NCI-H2081 (cell line): ENCODE measurements around the gene NAGPA.

Experiments used
- DNase-seq, 2 experiments: peaks; one replicate each; lab custom pipeline; 2025; lab: John Stamatoyannopoulos, UW

The NAGPA gene

DNA sequence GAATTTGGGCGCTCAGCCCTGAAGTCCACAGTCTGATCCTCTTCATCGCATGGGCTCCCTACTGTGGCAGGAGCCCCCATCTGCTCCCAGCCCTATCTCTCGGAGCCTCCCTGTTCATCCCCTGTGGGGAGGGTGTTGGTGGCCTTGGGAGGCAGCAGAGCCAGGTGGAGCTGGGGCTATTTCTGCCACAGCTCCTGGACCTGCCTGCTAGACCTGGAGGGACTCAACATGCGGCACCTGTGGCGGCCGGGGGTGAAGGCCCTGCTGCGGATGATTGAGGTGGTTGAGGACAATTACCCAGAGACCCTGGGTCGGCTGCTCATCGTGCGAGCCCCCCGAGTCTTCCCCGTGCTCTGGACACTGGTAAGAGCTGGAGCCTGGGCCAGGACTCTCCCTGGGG is 30.5 kb downstream of the NAGPA start:
- no peak for DNase-seq

DNA sequence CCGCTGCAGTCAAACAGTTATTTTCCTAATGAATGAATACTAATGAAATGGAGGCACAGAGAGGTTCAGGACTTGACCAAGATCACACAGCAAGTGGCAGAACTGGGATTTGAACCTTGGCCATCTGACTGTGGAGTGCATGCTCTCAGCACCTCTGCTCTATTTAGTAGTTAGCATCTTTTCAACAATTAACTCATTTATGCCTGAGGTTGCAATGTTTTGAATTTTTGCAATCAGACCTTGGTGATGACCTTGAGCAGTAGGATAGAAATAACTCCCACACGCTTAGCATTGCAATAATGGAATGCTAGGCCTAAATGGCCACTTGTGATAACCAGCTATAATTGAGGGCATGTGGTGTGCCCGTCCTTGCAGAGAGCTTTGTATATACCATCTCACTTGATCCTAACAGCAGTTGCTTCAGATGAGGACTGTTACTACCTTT is 31.0 kb downstream of the NAGPA start:
- DNase-seq: no peak

DNA sequence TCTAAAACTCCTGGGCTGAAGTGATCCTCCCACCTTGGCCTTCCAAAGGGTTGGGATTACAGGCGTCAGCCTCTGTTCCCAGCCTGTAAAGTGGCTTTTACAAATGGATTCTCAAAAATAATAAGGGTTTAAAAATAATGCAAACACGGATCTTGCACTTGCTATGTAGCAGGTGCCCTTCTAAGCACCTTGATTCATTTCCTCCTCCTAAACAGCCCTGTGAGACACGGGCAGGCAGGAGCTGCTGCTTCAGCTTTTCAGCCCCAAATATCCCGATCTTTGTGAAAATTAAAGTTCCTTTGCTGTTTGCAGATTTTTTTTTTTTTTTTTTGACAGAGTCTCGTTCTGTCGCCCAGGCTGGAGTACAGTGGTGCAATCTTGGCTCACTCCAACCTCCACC is 31.7 kb downstream of the NAGPA start:
- no peak for DNase-seq

DNA sequence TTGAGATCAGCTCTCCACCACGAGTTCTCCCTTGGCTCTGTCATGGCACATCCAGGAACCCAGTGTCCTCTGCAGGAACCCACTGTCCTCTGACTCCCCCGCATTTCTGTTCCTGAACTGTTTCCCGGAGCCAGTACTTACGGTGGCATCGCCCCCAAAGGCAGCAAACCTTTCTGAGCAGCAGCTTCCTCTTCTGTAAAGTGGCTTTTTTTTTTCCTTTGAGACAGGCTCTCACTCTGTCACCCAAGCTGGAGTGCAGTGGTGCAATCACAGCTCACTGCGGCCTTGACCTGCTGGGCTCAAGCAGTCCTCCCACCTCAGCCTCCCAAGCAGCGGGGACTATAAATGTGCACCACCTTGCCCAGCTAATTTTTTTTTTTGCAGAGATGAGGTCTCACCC is 32.2 kb downstream of the NAGPA start:
- DNase-seq: no peak

DNA sequence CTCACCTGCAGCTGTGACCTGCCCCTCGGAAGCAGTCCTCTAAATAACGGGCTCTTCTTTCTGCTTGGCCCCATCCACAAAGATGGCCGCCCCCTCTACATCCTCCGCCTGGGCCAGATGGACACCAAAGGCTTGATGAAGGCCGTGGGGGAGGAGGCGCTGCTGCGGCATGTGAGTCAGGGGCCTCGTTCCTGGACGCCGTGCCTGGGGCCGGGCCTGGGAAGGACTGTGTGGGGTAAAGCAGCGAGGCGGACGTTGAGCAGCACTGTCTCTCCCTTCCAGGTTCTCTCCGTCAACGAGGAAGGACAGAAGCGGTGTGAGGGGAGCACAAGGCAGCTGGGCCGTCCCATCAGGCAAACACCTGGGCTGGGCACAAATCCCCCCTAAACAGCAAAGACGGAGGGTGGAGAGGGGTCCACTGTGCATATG is 33.1 kb downstream of the NAGPA start:
- no peak for DNase-seq

DNA sequence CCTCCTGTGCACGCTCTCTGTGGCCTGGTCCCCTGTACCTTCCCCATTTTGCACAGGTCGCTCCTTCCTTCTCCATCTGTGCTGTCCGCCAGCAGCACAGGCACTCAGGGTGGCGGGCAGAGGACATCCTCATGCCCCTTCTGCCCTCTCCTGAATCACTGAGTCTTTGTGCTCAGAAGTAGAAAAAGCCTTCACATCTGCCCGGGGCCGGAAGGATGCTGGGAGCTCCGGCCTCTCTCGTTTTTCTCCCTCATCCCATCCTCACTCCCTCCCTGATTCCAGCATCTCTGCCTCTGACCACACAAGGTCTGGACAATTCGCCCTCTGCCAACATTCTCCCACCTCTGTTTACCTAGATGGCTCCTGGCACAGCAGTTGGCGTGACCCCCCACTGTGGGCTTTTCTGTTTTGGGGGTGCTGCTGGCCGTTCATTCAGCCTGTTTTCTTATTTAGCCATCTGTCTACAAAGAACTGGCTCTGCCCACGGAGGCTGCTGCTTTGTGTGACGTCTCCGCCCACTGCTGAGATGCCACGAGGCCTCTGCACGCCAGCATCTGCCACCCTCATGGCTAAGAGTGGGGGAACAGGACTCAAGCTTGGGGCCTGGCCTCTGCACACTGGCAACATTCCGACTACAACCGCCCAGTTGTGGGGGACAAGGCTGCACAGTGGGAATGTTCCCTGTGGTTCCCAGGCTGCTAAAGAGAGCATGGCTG is 38.9 kb downstream of the NAGPA start:
- no peak for DNase-seq

DNA sequence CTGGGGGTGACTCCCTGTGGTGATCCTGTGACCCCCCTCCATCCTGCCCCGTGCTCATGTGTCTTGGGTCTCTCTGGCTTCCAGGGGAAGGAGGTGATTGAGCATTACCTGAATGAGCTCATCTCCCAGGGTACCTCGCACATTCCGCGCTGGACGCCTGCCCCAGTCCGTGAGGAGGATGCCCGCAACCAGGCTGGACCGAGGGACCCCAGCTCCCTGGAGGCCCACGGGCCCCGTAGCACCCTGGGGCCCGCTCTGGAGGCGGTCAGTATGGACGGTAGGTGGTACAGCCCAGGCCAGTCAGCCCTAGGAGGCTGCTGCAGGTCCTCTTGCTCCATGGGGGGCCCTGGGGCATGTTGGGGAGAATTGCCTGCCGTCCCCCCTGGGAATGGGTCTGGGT is 42.0 kb downstream of the NAGPA start:
- DNase-seq: no peak

DNA sequence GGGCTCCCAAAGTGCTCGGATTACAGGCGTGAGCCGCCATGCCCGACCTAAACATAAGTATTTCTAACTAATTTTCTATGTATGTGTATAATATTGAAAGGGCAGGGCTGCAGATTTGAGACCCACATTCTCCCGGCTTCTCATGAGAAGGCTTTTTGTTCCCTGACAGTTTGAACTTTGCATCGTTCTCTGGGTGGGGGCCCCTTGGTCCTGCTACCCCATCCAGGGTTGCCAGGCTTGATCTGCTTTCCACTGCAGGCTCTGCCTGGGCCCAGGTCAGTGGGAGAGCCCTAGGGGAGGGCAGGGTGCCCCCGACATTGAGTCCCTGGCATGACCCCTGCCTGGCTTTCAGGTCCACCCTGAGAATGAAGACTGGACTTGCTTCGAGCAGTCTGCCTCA is 43.3 kb downstream of the NAGPA start:
- no peak for DNase-seq

DNA sequence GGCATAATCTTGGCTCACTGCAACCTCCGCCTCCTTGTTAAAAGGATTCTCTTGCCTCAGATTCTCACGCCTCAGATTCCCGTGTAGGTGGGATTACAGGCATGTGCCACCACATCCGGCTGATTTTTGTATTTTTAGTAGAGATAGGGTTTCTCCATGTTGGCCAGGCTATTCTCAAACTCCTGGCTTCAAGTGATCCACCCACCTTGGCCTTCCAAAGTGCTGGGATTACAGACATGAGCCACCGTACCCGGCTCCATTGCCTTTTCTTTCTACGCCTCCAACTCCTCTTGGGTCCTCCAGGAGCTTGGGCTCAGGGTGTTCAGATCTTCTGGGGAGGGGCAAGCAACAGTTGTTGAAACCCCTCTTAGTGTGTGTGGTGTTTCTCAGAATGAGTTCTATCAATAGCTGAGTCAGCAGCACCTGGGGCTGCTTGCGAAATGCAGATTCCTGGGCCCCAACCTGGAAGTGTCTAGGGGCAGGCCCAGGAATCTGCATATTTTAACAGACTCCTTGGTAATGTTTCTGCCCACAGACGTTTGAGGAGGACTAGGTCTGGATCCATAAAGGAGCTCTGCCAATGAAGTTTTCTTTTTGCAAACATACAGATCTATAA is 44.2 kb downstream of the NAGPA start:
- no peak for DNase-seq

DNA sequence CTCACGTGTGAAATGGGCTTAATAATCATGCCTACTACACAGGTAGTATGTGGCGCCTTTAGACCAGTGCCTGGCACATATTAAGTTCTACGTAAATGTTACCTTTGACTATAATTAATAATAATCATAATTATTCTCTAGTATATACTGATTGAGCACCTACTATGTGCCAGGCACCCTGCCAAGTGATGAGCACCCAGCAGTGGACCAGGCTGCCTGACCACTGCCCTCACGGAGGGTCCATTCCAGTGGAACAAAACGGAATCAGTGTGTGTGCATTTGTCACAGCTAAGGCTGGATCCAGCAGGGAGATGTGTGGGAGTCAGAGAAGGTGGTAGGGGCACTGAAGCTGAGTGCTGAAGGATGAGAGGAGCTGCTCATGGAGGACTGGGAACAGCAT is 45.1 kb downstream of the NAGPA start:
- no peak for DNase-seq

DNA sequence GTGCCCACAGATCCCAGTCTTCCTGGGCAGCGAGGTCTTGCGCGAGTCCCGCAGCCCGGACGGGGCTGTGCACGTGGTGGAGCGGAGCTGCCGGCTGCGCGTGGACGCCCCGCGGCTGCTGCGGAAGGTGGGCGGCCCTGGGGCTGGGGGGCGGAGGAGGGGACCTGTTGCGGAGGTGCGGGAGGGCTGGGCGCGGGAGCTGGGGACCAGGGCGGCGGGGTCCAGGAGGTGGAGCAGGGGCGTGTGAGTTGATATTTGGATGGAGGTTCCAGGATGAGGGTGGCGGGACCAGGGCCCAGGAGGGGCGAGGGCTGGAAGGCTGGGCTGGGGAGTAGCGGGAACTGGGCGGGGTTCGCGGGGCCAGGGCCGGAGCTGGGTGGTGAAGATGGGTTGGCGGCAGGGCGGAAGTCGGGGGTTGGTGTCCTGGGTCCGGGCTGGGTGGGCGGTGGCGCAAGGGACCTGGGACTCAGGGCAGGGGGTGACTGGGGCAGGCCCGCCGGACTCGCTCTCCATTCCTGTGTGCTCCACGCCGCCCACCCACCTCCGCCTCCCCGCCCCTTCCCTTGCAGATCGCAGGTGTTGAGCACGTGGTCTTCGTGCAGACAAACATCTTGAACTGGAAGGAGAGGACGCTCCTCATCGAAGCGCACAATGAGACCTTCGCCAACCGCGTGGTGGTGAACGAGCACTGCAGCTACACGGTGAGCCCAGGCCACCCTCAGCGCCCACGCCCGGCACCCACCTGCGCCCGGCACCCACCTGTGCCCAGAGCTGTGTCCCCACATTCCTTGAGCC is 46.0 kb downstream of the NAGPA start:
- no peak for DNase-seq

DNA sequence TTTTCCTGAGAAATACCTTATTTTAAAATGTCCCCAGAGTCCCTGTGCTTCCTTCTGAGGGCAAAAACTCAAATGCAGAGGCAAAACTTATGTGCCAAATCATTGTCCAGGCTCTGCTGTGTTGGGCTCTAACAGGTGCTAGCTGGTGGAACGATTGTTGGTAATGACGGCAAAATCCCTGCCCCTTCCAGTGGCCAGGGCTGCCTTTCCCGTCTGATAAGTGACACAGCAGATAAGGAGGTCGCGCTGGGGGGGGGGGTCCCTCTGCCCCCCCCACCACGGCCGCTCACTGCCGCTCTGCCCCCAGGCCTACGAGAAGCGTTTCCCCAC is 46.5 kb downstream of the NAGPA start:
- DNase-seq: no peak

DNA sequence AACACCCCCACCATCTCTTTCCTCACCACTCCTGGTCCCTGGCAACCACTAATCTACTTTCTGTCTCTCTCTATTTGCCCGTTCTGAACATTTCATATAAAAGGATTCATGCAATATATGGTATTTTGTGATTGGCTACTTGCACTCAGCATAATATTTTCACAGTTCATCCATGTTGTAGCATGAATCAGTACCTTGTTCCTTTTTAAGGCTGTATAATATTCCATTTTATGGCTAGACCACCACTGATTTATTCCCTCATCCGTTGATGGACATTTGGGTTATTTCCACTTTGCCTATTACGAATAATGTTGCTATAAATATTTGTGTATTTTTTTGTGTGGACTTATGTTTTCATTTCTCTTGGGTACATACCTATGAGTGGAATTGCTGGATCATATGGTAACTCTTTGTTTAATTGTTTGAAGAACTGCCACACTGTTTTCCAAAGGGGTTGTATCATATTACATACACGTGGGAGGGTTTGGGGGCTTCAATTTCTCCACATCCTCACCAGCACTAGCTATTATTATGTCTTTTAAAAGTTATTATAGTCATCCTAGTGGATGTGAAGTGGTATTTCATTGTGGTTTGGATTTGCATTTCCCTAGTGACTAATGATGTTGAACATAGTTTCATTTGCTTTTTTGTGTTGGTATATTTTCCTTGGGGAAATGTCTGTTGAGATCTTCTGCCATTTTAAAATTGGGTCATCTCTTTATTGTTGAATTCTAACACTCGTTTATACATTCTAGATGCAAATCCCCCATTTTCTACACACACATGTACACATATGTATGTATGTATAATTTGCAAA is 49.4 kb downstream of the NAGPA start:
- no peak for DNase-seq

DNA sequence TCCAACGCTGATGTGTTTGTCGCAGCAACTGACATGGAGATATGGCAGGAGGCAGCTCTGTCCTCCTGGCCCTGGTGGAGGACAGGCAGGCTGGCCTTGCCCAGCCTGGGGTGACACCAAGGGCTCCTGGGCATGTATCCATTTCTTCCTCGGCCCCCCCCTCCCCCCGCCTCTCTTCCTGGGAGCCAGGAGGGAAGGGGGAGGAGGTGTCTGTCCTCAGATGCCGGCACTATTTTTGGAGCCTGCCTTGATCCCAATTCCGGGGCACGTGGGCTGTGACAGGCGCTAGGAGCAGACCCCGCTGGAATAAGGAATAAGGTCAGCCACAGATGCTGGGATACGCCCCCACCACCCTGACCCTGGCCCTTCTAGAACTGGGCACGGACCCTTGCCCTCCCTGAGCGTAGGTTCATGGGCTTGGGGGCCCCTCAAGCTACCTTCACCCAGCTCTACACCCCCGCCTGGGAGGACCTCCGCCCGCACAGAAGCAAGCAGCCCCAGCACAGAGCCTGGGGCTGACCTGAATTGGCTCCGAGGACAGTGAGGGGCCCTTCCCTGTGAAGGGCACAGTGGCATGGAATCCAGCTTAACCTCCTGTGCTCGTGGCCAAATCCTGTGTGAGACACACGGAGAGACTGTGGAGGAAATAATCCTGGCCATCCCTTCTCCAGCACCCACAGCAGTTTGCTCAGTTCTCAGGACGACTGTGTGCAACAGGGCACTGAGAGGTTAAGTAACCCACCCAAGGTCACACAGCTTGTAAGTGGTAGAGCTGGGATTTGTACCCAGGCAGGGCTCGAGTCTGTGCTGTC is 51.5 kb downstream of the NAGPA start:
- DNase-seq: no peak

DNA sequence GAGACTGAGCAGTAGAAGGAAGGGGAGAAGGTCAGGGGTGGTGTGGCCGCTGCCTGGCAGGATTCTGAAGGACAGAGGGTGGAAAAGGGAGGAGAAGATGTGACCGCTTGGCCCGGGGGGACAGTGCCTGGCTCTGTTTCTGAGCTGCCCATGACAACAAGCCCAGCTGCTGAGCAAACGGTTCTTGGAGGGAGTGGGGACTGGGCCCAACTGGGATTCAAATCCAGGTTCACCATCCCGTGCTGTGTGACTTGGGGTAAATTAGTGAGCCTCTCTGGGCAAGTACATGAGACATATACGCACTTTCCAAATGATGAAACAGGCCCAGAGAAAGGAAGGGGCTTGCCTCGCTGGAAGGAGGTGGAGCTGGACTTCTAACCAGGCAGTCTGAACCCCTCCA is 52.3 kb downstream of the NAGPA start:
- no peak for DNase-seq

DNA sequence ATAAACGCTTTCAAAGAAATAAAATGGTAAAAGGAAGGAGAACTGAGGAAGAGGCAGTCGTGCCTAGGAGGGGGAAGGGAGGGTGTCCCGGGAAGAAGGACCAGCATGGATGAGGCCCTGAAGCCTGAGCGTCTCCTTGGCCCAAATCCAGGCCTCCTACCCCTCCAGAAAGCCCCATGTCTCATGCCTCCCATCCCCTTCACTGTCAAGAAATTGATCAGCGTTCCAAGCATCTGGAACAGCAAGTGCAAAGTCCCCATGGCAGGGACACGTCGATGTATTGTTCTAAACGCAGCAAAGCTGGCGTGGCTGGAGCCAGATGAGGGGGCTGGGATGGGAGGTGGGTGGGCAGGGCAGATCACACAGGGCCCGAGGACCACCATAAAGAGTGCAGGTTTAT is 53.0 kb downstream of the NAGPA start:
- DNase-seq: no peak

DNA sequence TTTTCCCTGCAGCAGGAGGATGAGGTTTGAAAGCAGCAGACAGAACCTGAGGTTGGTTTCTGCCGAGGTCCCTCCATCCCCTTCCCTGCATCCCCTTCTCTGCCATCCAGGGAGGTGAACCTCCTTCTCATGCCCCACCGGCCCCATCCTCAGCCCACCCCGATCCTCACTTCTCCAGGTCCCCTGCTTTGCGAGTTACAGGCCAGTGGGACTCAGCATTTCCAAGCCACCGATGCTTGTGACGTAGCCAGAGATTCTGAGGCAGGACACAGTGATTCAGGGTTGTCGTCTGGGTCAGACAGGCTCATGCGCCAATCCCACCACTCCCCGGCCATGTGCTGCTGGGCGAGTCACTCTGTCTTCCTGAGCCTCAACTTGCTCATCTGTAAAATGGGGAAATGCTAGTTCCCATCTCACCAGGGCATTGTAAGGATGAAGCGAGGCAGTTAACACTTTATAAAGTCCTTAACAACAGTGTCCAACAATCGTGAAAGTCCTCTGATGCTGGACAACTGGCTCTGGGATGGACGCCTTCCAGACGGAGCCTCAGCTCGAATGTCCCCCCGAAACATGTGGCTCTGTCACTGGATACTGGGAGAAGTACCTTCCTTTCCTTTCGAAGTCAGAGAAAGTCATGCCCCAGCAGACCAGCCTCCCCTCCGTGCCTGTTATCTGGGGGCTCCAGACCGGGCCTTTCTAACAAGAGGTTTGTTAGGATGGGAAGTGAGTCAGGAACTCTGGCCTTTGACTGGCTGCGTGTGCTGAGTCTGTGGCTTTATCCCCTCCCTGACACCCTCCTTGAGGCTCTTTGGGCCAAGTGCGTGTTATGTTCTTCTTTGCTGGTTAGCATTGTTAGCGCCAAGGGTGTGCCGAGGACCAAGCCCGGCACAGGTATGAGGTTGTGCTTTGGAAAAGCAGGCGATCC is 53.7 kb downstream of the NAGPA start:
- DNase-seq: no peak

DNA sequence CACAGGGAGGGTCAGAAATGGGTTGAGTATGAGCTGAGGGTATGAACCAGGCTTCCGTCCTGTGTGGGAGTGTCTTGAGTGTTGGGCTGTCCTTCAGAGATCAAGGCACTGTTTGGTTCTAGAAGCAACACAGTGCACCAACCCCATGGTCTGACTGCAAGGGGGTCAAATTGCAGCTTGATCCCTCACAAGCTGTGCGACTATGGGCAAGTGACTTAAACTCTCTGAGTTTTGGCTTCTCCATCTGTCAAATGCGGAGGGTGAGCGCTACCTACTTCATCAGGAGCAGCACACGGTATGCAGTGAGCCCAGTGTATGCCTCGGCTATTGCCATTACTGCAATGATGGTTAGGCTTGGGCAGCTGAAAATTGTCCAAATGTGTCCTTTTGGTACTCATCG is 54.6 kb downstream of the NAGPA start:
- DNase-seq: no peak

DNA sequence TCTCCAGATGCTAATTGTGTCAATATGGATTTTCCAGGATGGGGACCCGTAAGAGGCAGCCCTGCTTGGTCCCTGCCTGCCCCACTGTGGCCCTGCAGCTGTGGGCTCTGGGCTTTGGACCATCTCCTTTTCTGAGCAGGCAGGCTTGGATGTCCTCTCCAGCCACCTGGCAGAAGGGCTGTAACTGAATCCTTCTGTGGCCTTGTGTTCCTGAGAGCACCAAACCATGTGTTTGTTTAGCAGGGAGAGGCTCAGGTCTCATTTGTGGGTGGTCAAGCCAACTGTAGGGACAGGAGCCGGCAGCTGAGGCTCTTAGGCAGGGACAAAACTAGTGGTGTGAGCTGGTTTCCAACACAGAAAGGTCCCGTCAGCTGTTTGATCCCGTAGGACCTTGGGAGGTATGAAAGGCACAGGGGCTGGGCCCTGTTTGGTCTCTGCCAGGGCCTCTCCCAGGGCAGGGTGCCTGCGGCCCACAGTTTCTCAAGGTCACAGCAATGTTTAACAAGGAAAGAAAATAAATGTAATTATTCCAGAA is 57.1 kb downstream of the NAGPA start:
- no peak for DNase-seq

DNA sequence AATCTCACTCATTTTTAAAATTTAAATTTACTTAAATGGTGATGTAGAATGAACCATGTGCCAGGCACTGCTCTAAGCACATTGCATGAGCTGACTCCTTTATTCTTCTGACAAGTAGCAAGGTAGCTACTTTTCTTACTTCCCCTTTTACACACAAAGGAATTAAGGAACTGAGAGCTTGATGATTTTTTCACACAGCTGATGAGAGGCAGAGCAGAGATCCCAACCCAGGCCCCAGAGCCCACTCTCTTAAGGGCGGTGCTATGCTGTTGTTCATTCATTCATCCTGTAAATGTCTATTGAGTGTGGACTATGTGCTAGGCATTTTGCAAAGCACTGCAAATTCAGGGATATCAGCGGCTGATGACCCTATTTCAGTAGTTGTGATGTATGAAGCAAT is 57.7 kb downstream of the NAGPA start:
- no peak for DNase-seq
